HEK293 (cell line): ENCODE data around the gene PTGR1.

Experiments
- CTCF ChIP-seq: fragments of 450-650 bp; formaldehyde crosslinking; IDR thresholded peaks from 2 replicates; pipeline ENCODE4 v1.5.1; 2016; ENCODE audit warnings: missing biosample characterization, missing genetic modification characterization
- KLF1 ChIP-seq: fragments of 450-650 bp; formaldehyde crosslinking; IDR thresholded peaks from 2 replicates; pipeline ENCODE4 v1.5.1; 2016; ENCODE audit warnings: missing biosample characterization, missing genetic modification characterization
- ZNF366 ChIP-seq: fragments of 450-650 bp; formaldehyde crosslinking; conservative IDR thresholded peaks from 2 replicates; pipeline ENCODE4 v1.5.1; 2016; ENCODE audit warnings: missing biosample characterization, missing genetic modification characterization

- TF ChIP-seq CTCF (no peak), KLF1 (no peak), ZNF366 (no peak)
These were observed 13.1 kb downstream of the PTGR1 start for GRCh38 chr9:111586378-111586777.
